ENCODE results near the gene CASTOR1. TPM values are rescaled to one million over a fixed set of nuclear protein-coding genes. Genes with fewer than 3 reads are reported as not detected.
A peak's percentile ranks its signal among the peaks of the same experiment; 100 is the strongest.

The CASTOR1 gene
- total and polyA plus RNA-seq, 2 donors (not counting 1 experiment from before 2014, with no cell fraction given) = 2.7 to 5.0 TPM

DNA sequence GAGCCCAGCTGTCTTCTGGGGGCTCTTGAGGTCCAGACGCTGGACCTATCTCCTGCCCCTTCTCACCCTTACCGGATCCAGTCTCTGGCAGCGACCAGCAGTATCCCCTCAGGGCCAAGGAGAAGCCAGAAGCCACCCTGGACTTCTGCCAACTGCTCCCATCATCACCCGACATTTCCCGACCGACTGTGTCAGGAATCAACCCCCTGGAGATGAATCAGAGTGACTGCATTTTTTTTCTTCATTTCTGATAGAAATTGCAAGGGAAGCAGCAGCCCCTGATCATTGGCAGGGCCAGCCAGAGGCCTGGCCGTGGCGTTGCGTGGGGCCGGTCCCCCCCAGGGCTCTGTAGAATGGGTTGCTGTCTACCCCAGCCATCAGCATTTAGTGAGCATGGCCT lies 37.6 kb downstream of the CASTOR1 start:
- H2AFZ ChIP-seq (ENCODE audit: low read length) = no peak overlapping the region
- peak overlapping the region; percentile 55 for H3K9ac ChIP-seq (ENCODE audit: insufficient read depth, low read length)
- H3K27ac ChIP-seq (ENCODE audit: insufficient read depth, low read length) = peak overlapping the region; percentile 92
- no peaks in the 10 kb centered on the region for H3K9me3 ChIP-seq (ENCODE audit: control insufficient read depth, insufficient read depth, low read depth, low read length)
- H3K4me1 ChIP-seq (ENCODE audit: control insufficient read depth, extremely low read depth, insufficient read depth, low read length) = peaks cover 50% of the 10 kb centered on the region
- no peak overlapping the region for H3K4me2 ChIP-seq (ENCODE audit: extremely low read depth, insufficient read depth, low read length)
- no peaks in the 10 kb centered on the region for H3K36me3 ChIP-seq (ENCODE audit: control insufficient read depth, insufficient read depth, low read length)
- H3K79me2 ChIP-seq (ENCODE audit: control insufficient read depth, insufficient read depth, low read length) = peaks cover 10% of the 10 kb centered on the region
- H4K20me1 ChIP-seq (ENCODE audit: control insufficient read depth, extremely low read depth, insufficient read depth, low read length) = no peaks in the 10 kb centered on the region
- TF ChIP-seq, protein P1, sequence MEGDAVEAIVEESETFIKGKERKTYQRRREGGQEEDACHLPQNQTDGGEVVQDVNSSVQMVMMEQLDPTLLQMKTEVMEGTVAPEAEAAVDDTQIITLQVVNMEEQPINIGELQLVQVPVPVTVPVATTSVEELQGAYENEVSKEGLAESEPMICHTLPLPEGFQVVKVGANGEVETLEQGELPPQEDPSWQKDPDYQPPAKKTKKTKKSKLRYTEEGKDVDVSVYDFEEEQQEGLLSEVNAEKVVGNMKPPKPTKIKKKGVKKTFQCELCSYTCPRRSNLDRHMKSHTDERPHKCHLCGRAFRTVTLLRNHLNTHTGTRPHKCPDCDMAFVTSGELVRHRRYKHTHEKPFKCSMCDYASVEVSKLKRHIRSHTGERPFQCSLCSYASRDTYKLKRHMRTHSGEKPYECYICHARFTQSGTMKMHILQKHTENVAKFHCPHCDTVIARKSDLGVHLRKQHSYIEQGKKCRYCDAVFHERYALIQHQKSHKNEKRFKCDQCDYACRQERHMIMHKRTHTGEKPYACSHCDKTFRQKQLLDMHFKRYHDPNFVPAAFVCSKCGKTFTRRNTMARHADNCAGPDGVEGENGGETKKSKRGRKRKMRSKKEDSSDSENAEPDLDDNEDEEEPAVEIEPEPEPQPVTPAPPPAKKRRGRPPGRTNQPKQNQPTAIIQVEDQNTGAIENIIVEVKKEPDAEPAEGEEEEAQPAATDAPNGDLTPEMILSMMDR (conservative IDR thresholded peaks at IDR 0.05 in 1 of 2, IDR thresholded peaks at IDR 0.05 in 1 of 2; ENCODE audit: low read depth in 1 of 2, low read length in 2 of 2) = no peak
- no peak for TF ChIP-seq EZH2 (IDR thresholded peaks at IDR 0.05; ENCODE audit: low read length, missing control alignments)
- no peaks in the 10 kb centered on the region for H3K27me3 ChIP-seq (ENCODE audit: control insufficient read depth, insufficient read depth, low read length)
- DNase-seq (ENCODE audit: low read depth in 2 of 2) = peak; percentile 36 to 75
- no peak overlapping the region for H3K4me3 ChIP-seq (replicated peaks in 1 of 4; ENCODE audit: control extremely low read depth in 1 of 4, insufficient read depth in 1 of 4, low read depth in 3 of 4, low read length in 4 of 4)

DNA sequence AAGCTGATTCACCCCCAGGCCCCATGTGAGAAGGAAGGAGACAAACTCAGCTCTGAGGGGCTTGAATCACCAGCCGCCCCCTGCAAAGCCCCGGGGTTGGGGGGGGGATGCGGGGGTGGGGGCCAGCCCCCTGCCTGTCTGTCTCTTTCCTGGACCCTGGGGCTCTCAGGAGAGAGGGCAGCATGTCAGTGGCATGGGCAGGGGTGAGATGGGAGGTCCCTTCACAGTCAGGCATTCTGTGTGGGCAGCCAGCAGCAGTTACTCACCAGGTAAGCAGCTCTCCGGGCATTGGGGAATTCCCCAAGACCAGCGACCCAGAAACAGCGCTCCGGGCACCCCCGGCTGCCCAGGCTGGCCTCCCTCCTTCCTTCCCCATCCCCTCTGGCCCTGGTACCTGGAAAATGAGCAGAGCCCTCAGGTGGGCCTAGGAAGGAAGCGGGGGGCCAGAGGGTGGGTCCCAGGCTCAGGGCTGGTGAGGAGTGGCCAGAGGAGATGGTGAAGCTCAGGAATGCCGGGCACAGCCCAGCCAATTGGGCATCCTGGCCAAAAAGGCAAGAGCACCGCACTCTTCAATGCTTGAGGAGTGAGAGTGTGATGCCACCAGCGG lies 38.5 kb downstream of the CASTOR1 start:
- H4K20me1 ChIP-seq (ENCODE audit: control insufficient read depth, extremely low read depth, insufficient read depth, low read length) = no peaks in the 10 kb centered on the region
- H3K27ac ChIP-seq (ENCODE audit: insufficient read depth, low read length) = peak overlapping the region; percentile 92
- no peak overlapping the region for H2AFZ ChIP-seq (ENCODE audit: low read length)
- H3K4me2 ChIP-seq (ENCODE audit: extremely low read depth, insufficient read depth, low read length) = no peak overlapping the region
- no peaks in the 10 kb centered on the region for H3K36me3 ChIP-seq (ENCODE audit: control insufficient read depth, insufficient read depth, low read length)
- TF ChIP-seq, protein P1 (conservative IDR thresholded peaks at IDR 0.05 in 1 of 2, IDR thresholded peaks at IDR 0.05 in 1 of 2; ENCODE audit: low read depth in 1 of 2, low read length in 2 of 2) = no peak
- TF ChIP-seq EZH2 (IDR thresholded peaks at IDR 0.05; ENCODE audit: low read length, missing control alignments) = no peak
- H3K9ac ChIP-seq (ENCODE audit: insufficient read depth, low read length) = peak overlapping the region; percentile 20
- DNase-seq (ENCODE audit: low read depth in 2 of 2) = peak in 1 of 2 donors; percentile 86
- no peak overlapping the region for H3K4me3 ChIP-seq (replicated peaks in 1 of 4; ENCODE audit: control extremely low read depth in 1 of 4, insufficient read depth in 1 of 4, low read depth in 3 of 4, low read length in 4 of 4)
- H3K4me1 ChIP-seq (ENCODE audit: control insufficient read depth, extremely low read depth, insufficient read depth, low read length) = peaks cover 47% of the 10 kb centered on the region
- peaks cover 17% of the 10 kb centered on the region for H3K79me2 ChIP-seq (ENCODE audit: control insufficient read depth, insufficient read depth, low read length)
- H3K9me3 ChIP-seq (ENCODE audit: control insufficient read depth, insufficient read depth, low read depth, low read length) = no peaks in the 10 kb centered on the region
- no peaks in the 10 kb centered on the region for H3K27me3 ChIP-seq (ENCODE audit: control insufficient read depth, insufficient read depth, low read length)

DNA sequence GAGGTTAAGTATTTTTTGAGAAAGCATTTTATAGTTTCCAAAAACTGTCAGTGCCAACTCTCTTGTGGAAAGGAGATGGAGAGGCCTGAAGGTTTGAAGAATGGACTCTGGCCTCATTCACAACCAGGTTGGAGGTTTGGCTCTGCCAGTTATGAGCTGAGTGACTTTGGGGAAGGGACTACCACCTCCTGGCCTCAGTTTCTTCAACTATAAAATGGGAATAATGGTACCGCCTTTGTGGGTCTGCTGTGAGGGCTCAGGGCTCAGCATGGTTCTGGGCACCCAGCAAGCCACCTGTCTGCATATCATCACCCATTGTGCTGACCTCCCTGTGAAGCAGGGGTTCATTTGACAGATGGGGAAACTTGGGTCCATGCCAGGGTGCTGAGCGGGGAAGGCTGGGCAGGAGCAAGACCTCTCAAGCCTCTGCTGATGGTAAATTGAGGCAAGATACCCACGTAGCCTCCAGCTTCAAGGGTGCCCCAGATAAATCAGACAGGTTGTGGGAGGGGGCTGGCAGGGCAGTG lies 39.2 kb downstream of the CASTOR1 start:
- no peak for DNase-seq (ENCODE audit: low read depth in 2 of 2)
- no peaks in the 10 kb centered on the region for H4K20me1 ChIP-seq (ENCODE audit: control insufficient read depth, extremely low read depth, insufficient read depth, low read length)
- H3K79me2 ChIP-seq (ENCODE audit: control insufficient read depth, insufficient read depth, low read length) = peaks cover 24% of the 10 kb centered on the region
- H3K4me2 ChIP-seq (ENCODE audit: extremely low read depth, insufficient read depth, low read length) = no peak overlapping the region
- H3K4me1 ChIP-seq (ENCODE audit: control insufficient read depth, extremely low read depth, insufficient read depth, low read length) = peaks cover 50% of the 10 kb centered on the region
- H3K36me3 ChIP-seq (ENCODE audit: control insufficient read depth, insufficient read depth, low read length) = no peaks in the 10 kb centered on the region
- no peak overlapping the region for H2AFZ ChIP-seq (ENCODE audit: low read length)
- H3K27me3 ChIP-seq (ENCODE audit: control insufficient read depth, insufficient read depth, low read length) = no peaks in the 10 kb centered on the region
- no peak overlapping the region for H3K4me3 ChIP-seq (replicated peaks in 1 of 4; ENCODE audit: control extremely low read depth in 1 of 4, insufficient read depth in 1 of 4, low read depth in 3 of 4, low read length in 4 of 4)
- no peak overlapping the region for H3K9ac ChIP-seq (ENCODE audit: insufficient read depth, low read length)
- no peak for TF ChIP-seq EZH2 (IDR thresholded peaks at IDR 0.05; ENCODE audit: low read length, missing control alignments)
- TF ChIP-seq, protein P1 (conservative IDR thresholded peaks at IDR 0.05 in 1 of 2, IDR thresholded peaks at IDR 0.05 in 1 of 2; ENCODE audit: low read depth in 1 of 2, low read length in 2 of 2) = no peak
- H3K9me3 ChIP-seq (ENCODE audit: control insufficient read depth, insufficient read depth, low read depth, low read length) = no peaks in the 10 kb centered on the region
- H3K27ac ChIP-seq (ENCODE audit: insufficient read depth, low read length) = no peak overlapping the region

All from fibroblast of lung (primary cell).